Kidney capillary endothelial cell (primary cell): Measurements from ENCODE around the gene ZNF184.

Experiments used
- DNase-seq: peaks from one replicate; pipeline ENCODE4 v3.0.0-alpha.2; 2018; ENCODE audit warnings: low spot score

ZNF184 gene

GRCh38 chr6:27472617-27473400 is at the start of gene ZNF184:
Gene ZNF184 (minus strand): TSS chr6:27473105. CDS start chr6:27472294, 811 bp downstream.
- DNase-seq, result peak; percentile 92

- DNase-seq, result peak; percentile 87
These were observed 46.2 kb upstream of the ZNF184 start for GRCh38 chr6:27518881-27519795.

- DNase-seq, result no peak
These were observed 45.3 kb upstream of the ZNF184 start for GRCh38 chr6:27517928-27518787.

- DNase-seq, result no peak
These were observed 44.3 kb upstream of the ZNF184 start for GRCh38 chr6:27517238-27517637.

GRCh38 chr6:27514906-27515495 is 42.1 kb upstream of the ZNF184 start:
- no peak for DNase-seq

GRCh38 chr6:27512525-27512924 is 39.6 kb upstream of the ZNF184 start:
- no peak for DNase-seq

GRCh38 chr6:27507041-27507956 is 34.4 kb upstream of the ZNF184 start:
- DNase-seq, result no peak

GRCh38 chr6:27505209-27506027 is 32.5 kb upstream of the ZNF184 start:
- peak; percentile 63 for DNase-seq

- peak; percentile 74 for DNase-seq
These were observed 30.6 kb upstream of the ZNF184 start for GRCh38 chr6:27503436-27504030.

GRCh38 chr6:27502508-27503435 is 29.9 kb upstream of the ZNF184 start:
- DNase-seq, result peak; percentile 65

- DNase-seq, result no peak
These were observed 28.3 kb upstream of the ZNF184 start for GRCh38 chr6:27501187-27501586.

GRCh38 chr6:27500177-27500576 is 27.3 kb upstream of the ZNF184 start:
- no peak for DNase-seq

GRCh38 chr6:27495386-27496135 is 22.7 kb upstream of the ZNF184 start:
- DNase-seq, result peak; percentile 67

GRCh38 chr6:27494987-27495385 is 22.1 kb upstream of the ZNF184 start:
- DNase-seq, result peak; percentile 10

- DNase-seq, result no peak
These were observed 21.2 kb upstream of the ZNF184 start for GRCh38 chr6:27494103-27494502.

- DNase-seq, result no peak
These were observed 19.8 kb upstream of the ZNF184 start for GRCh38 chr6:27492631-27493190.
